Lower lobe of right lung (tissue), 2 donors: ENCODE data around the gene TACC3. TPM values are rescaled to one million over a fixed set of nuclear protein-coding genes. Genes with fewer than 3 reads are reported as not detected.
A peak's percentile ranks its signal among the peaks of the same experiment; 100 is the strongest.

Experiments
- ATAC-seq, 2 donors: fragments of 200-7000 bp; cut with Tn5 transposase; one replicate each; pipeline ENCODE4 v1.9.1; 2020 to 2022; ENCODE audit warnings: mild to moderate bottlenecking in 2 of 2, moderate library complexity in 2 of 2
- DNase-seq: peaks from one replicate; pipeline ENCODE4 v3.0.0-alpha.2; 2020
- H3K27ac ChIP-seq: fragments of 200-600 bp; one replicate; pipeline ENCODE4 v1.8.0; 2022
- H3K27me3 ChIP-seq: fragments of 200-600 bp; one replicate; pipeline ENCODE4 v1.8.0; 2022; ENCODE audit warnings: low read depth
- H3K36me3 ChIP-seq: fragments of 200-600 bp; one replicate; pipeline ENCODE4 v1.8.0; 2022; ENCODE audit warnings: mild to moderate bottlenecking
- H3K4me1 ChIP-seq: fragments of 200-600 bp; one replicate; pipeline ENCODE4 v1.8.0; 2022
- H3K4me3 ChIP-seq: fragments of 200-600 bp; one replicate; pipeline ENCODE4 v1.8.0; 2022; ENCODE audit warnings: mild to moderate bottlenecking
- H3K9me3 ChIP-seq: fragments of 200-600 bp; one replicate; pipeline ENCODE4 v1.8.0; 2022
- intact Hi-C: fragments of 100-400 bp; cut with DNase I; formaldehyde crosslinking; loops from one replicate; pipeline ENCODE4 v1.11.0; 2022
- total RNA-seq: library from RNA; stranded (reverse); fragmentation: NEBNext Ultra II Directional; extraction: Animal tissue kit (Norgen Biotek cat#: 25700); gene quantifications from one replicate; pipeline ENCODE4 v1.2.1, GENCODE V29; 2021
- TF ChIP-seq, protein P1 (sequence below): fragments of 200-600 bp; IDR thresholded peaks from one replicate; pipeline ENCODE4 v1.8.0; 2022; ENCODE audit warnings: antibody characterized with exemption, mild to moderate bottlenecking
- donor health status: DM: no; HTN: yes; CAD: no; lungs with severe emphysema.

The TACC3 gene
- total RNA-seq, 1 donor from 2014 or later, result 19.3 TPM

GRCh38 chr4:1784395-1784788 is 63.1 kb downstream of the TACC3 start:
- Histone ChIP-seq H3K4me1 (no peaks in the 10 kb centered on the region), H3K27ac (no peak overlapping the region), H3K4me3 (no peak overlapping the region), H3K9me3 (no peaks in the 10 kb centered on the region), H3K36me3 (no peaks in the 10 kb centered on the region), H3K27me3 (no peaks in the 10 kb centered on the region)
- ATAC-seq, result no peak
- TF ChIP-seq, protein P1, sequence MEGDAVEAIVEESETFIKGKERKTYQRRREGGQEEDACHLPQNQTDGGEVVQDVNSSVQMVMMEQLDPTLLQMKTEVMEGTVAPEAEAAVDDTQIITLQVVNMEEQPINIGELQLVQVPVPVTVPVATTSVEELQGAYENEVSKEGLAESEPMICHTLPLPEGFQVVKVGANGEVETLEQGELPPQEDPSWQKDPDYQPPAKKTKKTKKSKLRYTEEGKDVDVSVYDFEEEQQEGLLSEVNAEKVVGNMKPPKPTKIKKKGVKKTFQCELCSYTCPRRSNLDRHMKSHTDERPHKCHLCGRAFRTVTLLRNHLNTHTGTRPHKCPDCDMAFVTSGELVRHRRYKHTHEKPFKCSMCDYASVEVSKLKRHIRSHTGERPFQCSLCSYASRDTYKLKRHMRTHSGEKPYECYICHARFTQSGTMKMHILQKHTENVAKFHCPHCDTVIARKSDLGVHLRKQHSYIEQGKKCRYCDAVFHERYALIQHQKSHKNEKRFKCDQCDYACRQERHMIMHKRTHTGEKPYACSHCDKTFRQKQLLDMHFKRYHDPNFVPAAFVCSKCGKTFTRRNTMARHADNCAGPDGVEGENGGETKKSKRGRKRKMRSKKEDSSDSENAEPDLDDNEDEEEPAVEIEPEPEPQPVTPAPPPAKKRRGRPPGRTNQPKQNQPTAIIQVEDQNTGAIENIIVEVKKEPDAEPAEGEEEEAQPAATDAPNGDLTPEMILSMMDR, result no peak
- intact Hi-C loops, result no loop called here
- DNase-seq, result no peak

DNA sequence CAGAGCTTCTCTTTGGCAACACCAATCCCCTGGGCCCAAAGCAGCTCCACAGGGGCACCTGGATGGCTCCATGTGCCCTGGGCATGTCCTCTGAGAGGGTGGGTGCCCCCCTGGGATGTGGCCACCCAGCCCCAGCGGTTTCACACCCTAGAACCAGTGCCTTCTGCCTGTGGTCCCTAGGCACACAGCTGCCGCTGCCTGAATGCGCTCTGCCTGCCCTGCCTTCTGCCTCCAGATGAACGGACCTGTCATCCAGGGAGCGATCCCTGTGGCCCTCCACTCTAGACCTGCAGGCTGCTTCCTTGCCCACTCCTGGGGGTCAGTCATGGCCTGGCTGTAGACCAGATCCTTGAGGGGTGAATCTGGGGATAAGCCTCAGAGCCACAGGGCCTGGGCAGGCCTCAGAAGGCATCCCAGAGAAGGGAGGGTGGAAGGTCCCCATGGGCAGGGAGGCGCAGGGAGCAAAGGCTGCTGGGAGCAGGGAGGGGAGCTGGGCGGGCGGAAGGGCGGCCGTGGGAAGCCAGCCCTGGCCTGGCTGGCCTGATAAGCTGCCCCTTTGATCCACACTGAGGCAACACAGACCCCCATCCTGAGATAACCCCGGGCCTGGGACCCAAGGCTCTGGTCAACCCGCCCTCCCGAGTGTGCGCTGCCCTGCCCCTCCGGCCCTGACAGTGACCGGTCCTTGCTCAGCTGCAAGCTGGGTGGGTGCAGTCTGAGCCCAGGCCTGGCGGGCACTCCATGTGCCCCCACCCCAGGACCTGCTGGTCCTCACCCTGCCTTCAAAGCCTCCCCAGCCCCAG is 63.7 kb downstream of the TACC3 start:
- DNase-seq (no peak), ATAC-seq (peak; percentile 11 to 41)
- Histone ChIP-seq H3K9me3 (no peaks in the 10 kb centered on the region), H3K4me3 (no peak overlapping the region), H3K4me1 (no peaks in the 10 kb centered on the region), H3K27me3 (no peaks in the 10 kb centered on the region), H3K36me3 (no peaks in the 10 kb centered on the region), H3K27ac (no peak overlapping the region)
- intact Hi-C loops, result no loop called here
- TF ChIP-seq, protein P1, result no peak

GRCh38 chr4:1785592-1785991 is 64.3 kb downstream of the TACC3 start:
- Histone ChIP-seq H3K4me3 (no peak overlapping the region), H3K36me3 (no peaks in the 10 kb centered on the region), H3K27ac (no peak overlapping the region), H3K4me1 (no peaks in the 10 kb centered on the region), H3K9me3 (no peaks in the 10 kb centered on the region), H3K27me3 (no peaks in the 10 kb centered on the region)
- DNase-seq (no peak), ATAC-seq (no peak)
- intact Hi-C loops, result no loop called here
- TF ChIP-seq, protein P1, result no peak

GRCh38 chr4:1786544-1787362 is 65.4 kb downstream of the TACC3 start:
- ATAC-seq (peak; percentile 7 to 19), DNase-seq (no peak)
- H3K27me3 ChIP-seq, result no peaks in the 10 kb centered on the region
- no peaks in the 10 kb centered on the region for H3K4me1 ChIP-seq
- intact Hi-C loops, result no loop called here
- no peak overlapping the region for H3K4me3 ChIP-seq
- H3K36me3 ChIP-seq, result no peaks in the 10 kb centered on the region
- H3K9me3 ChIP-seq, result no peaks in the 10 kb centered on the region
- H3K27ac ChIP-seq, result no peak overlapping the region
- TF ChIP-seq, protein P1, result no peak

DNA sequence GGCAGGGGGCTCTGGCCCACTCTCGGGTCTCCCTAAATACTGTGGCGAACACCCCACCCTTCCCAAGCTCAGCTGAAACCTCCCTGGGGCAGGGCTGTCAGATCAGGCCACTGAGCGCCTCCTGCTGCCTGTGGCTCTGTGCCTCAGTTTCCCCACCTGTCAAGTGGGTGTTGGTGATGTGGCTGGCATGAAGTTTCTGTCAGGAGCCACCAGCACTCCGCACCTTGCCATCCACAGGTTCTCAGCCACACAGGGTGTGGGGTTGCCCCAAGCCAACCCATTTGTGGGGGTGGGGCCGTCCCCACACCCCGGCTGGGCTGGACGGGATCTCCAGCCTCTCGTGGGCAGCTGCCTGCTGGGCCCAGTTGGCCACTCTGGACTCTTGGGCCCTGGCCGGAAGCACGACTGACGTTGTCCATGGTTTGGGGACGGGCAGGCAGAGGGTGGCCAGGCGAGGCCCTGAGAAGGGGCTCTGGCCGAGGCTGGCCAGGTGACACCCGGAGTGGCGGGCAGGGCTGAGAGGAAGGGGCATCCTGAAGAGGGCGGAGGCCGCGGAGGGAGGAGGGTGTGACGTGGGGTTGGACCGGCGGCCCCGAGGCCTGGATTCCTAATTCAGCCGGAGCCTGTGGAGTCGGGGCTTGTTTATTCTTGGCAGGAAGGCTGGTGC is 66.2 kb downstream of the TACC3 start:
- DNase-seq, result no peak
- no peaks in the 10 kb centered on the region for H3K36me3 ChIP-seq
- ATAC-seq, result no peak
- TF ChIP-seq, protein P1, result no peak
- peaks cover 2% of the 10 kb centered on the region for H3K4me1 ChIP-seq
- peaks cover 5% of the 10 kb centered on the region for H3K27me3 ChIP-seq
- intact Hi-C loops, result no loop called here
- no peak overlapping the region for H3K27ac ChIP-seq
- H3K9me3 ChIP-seq, result no peaks in the 10 kb centered on the region
- no peak overlapping the region for H3K4me3 ChIP-seq
